ENCODE data around the gene E2F3. TPM values are rescaled to one million over a fixed set of nuclear protein-coding genes. Genes with fewer than 3 reads are reported as not detected.

E2F3 gene
- polyA plus RNA-seq, 1 donor, result 7.6 TPM

GRCh38 chr6:20534295-20535262 is 132.9 kb downstream of the E2F3 start, which contains the start of gene CDKAL1:
CDKAL1 (plus strand) TSS chr6:20534457; CDS start chr6:20546351, 11,894 bp downstream.
- peak; percentile 94 for DNase-seq

- DNase-seq, result no peak
Observed at GRCh38 chr6:20538131-20538662, 136.5 kb downstream of the E2F3 start.

- no peak for DNase-seq
Observed at GRCh38 chr6:20538907-20539306, 137.2 kb downstream of the E2F3 start.

- no peak for DNase-seq
Observed at GRCh38 chr6:20539387-20539786, 137.7 kb downstream of the E2F3 start.

GRCh38 chr6:20540683-20541082 is 139.0 kb downstream of the E2F3 start:
- DNase-seq, result no peak

GRCh38 chr6:20541382-20541781 is 139.7 kb downstream of the E2F3 start:
- no peak for DNase-seq

GRCh38 chr6:20542927-20543602 is 141.4 kb downstream of the E2F3 start:
- DNase-seq, result no peak

Other genes starting within 250 kb of the E2F3 start
- 4.6 TPM for gene MBOAT1, start 189.4 kb upstream of the E2F3 start, polyA plus RNA-seq (ENCODE audit: insufficient read length)
- gene CDKAL1, start 132.6 kb downstream of the E2F3 start, polyA plus RNA-seq (ENCODE audit: insufficient read length), result 13.2 TPM

All from hindlimb muscle (tissue), 1 donor.